ENCODE results near the gene SEMA5B.

- TF ChIP-seq REST (IDR thresholded peaks at IDR 0.05; ENCODE audit: insufficient replicate concordance, low read depth) (no peak), CTCF (IDR thresholded peaks at IDR 0.05; ENCODE audit: insufficient read depth, low read length) (no peak)
Observed at GRCh38 chr3:123006609-123007008, 21.0 kb downstream of the SEMA5B start.

Data from HL-60 (cell line).